K562 (cell line): ENCODE results near the gene XAB2. TPM values are rescaled to one million over a fixed set of nuclear protein-coding genes. Genes with fewer than 3 reads are reported as not detected.

Experiments
- ATAC-seq: fragments of 200-7000 bp; cut with Tn5 transposase; 3 replicates; pipeline ENCODE4 v1.9.1; 2020; ENCODE audit warnings: moderate library complexity
- BruUV-seq: library from RNA; stranded (reverse); fragments of 400-500 nt; replicated peaks from 2 replicates; lab custom pipeline; 2021; lab: Mats Ljungman, UMichigan
- CTCF ChIA-PET: fragments of 300-600 bp; formaldehyde crosslinking; extraction: SDS; loops from one replicate; lab custom pipeline; 2021; ENCODE audit warnings: low intra/inter-chr PET ratio; lab: Yijun Ruan, JAX
- POLR2A ChIA-PET: fragments of 300-600, 350-650 bp; sonication (Branson Sonifier 250); formaldehyde crosslinking; extraction: SDS; loops from one replicate; lab custom pipeline; 2021; ENCODE audit warnings: antibody characterized with exemption, inconsistent platforms; lab: Yijun Ruan, JAX
- DNase-seq, 4 experiments: peaks; one replicate each; pipeline versions ENCODE4 v3.0.0 to v3.0.0-alpha.2; 2011 to 2018; ENCODE audit warnings: low spot score in 3 of 4, mixed read lengths in 3 of 4; ENCODE audit errors: extremely low read depth in 1 of 4
- FAIRE-seq: peaks from 2 replicates; lab custom pipeline; 2011; peaks lifted over from hg19 to GRCh38; lab: Jason Lieb, UNC
- H2AFZ ChIP-seq: 2 replicates; pipeline ENCODE4 v1.6.0; 2011; ENCODE audit warnings: low read depth, low read length, control low read depth, inconsistent platforms
- H3K27ac ChIP-seq: fragments of 200-600 bp; 3 replicates; pipeline ENCODE4 v1.8.0; 2011; ENCODE audit warnings: low read depth, mild to moderate bottlenecking, control low read depth, inconsistent platforms, low read length, moderate library complexity, mixed read lengths; ENCODE audit errors: extremely low read depth
- H3K27me3 ChIP-seq, 2 experiments: fragments of 300-600 bp in 1 of 2; 2 replicates in 1 of 2; 3 replicates in 1 of 2; pipeline versions ENCODE4 v1.6.0 to v1.8.0; 2011; ENCODE audit warnings: inconsistent platforms in 2 of 2, low read length in 2 of 2, mild to moderate bottlenecking in 1 of 2, mixed read lengths in 1 of 2, moderate library complexity in 1 of 2; ENCODE audit not compliant: control insufficient read depth in 2 of 2, insufficient read depth in 2 of 2
- H3K36me3 ChIP-seq: fragments of 300-600 bp; 3 replicates; pipeline ENCODE4 v1.8.0; 2011; ENCODE audit warnings: mild to moderate bottlenecking, low read length, inconsistent platforms; ENCODE audit not compliant: control insufficient read depth, insufficient read depth
- H3K4me1 ChIP-seq, 2 experiments: fragments of 200-600 bp in 1 of 2; replicated peaks in 1 of 2; 2 replicates in 1 of 2; 3 replicates in 1 of 2; pipeline versions ENCODE4 v1.5.1 to v1.8.0; 2011; ENCODE audit warnings: inconsistent platforms in 2 of 2, low read length in 2 of 2, mild to moderate bottlenecking in 1 of 2, mixed read lengths in 1 of 2, moderate library complexity in 1 of 2; ENCODE audit not compliant: control insufficient read depth in 2 of 2, insufficient read depth in 2 of 2
- H3K4me2 ChIP-seq: 2 replicates; pipeline ENCODE4 v1.6.1; 2011; ENCODE audit warnings: low read length, control low read depth, inconsistent platforms, mixed read lengths; ENCODE audit not compliant: insufficient read depth
- H3K4me3 ChIP-seq: fragments of 200-600 bp; sonication (generic), shearing (Covaris generic); 2 replicates; pipeline ENCODE4 v1.5.1; 2016; ENCODE audit warnings: control low read depth, inconsistent platforms
- H3K79me2 ChIP-seq: fragments of 200-600 bp; 3 replicates; pipeline ENCODE4 v1.8.0; 2011; ENCODE audit warnings: low read length, inconsistent platforms; ENCODE audit not compliant: control insufficient read depth, insufficient read depth
- H3K9ac ChIP-seq, 2 experiments: 2 replicates each; pipeline versions ENCODE4 v1.6.0 to v1.6.1; 2011; ENCODE audit warnings: low read depth in 2 of 2, low read length in 2 of 2, control low read depth in 1 of 2, inconsistent platforms in 1 of 2, mild to moderate bottlenecking in 1 of 2, mixed read lengths in 1 of 2; ENCODE audit not compliant: insufficient read depth in 1 of 2
- H3K9me1 ChIP-seq: one replicate; pipeline ENCODE4 v1.6.0; 2011; ENCODE audit warnings: inconsistent platforms, mild to moderate bottlenecking, low read length, moderate library complexity; ENCODE audit not compliant: control insufficient read depth, insufficient read depth
- H3K9me3 ChIP-seq: replicated peaks from 2 replicates; pipeline ENCODE4 v1.5.1; 2011; ENCODE audit warnings: low read depth, low read length, inconsistent platforms; ENCODE audit not compliant: control insufficient read depth, insufficient read depth
- H4K20me1 ChIP-seq: replicated peaks from 2 replicates; pipeline ENCODE4 v1.6.1; 2011; ENCODE audit warnings: low read length, inconsistent platforms, mixed read lengths; ENCODE audit not compliant: control insufficient read depth, insufficient read depth
- GATAD2B ChIP-seq: fragments of 450-650 bp; IDR thresholded peaks from 2 replicates; pipeline ENCODE4 v1.6.1; 2017; ENCODE audit warnings: mild to moderate bottlenecking, borderline replicate concordance
- POLR2G ChIP-seq: fragments of 200-400 bp; formaldehyde crosslinking; IDR thresholded peaks from 2 replicates; pipeline ENCODE4 v1.6.1; 2017; ENCODE audit warnings: low read depth, mild to moderate bottlenecking, antibody characterized with exemption, low read length, moderate library complexity
- WGBS: fragments of 100-300 bp; shearing (Covaris generic); methylation state at CpG from one replicate; pipeline ENCODE4 v1.1.6; 2016; ENCODE audit warnings: low coverage, mixed read lengths; ENCODE audit not compliant: insufficient coverage; ENCODE audit errors: missing lambda C conversion rate; 5-methylcytosine and 5-hydroxymethylcytosine counted together
- in situ Hi-C: fragments of 300-500 bp; cut with MboI; formaldehyde crosslinking; loops from 4 replicates; pipeline ENCODE4 v1.15.0; 2018; ENCODE audit warnings: inconsistent platforms, mixed read lengths
- intact Hi-C: fragments of 100-400 bp; cut with micrococcal nuclease; formaldehyde crosslinking; loops from 2 replicates; pipeline ENCODE4 v1.14.2; 2022
- polyA plus RNA-seq, 8 experiments: library from polyadenylated mRNA; depleted of rRNA in 4 of 8; stranded (reverse) in 5 of 8; unstranded in 3 of 8; fragments of >200 nt; fragmentation: Nextera tagmentation in 2 of 8; fragmentation: Illumina TruSeq in 1 of 8; extraction: Ambion mirVana in 2 of 8; extraction: Trizol in 1 of 8; gene quantifications; 2 replicates each; pipeline versions ENCODE4 v1.2.1 to v1.2.3, GENCODE V29; 2011 to 2014; ENCODE audit warnings: inconsistent platforms in 1 of 8, missing spikeins in 1 of 8
- total RNA-seq, 7 experiments: library from RNA; depleted of rRNA in 6 of 7; stranded (reverse); fragments of >200 nt in 6 of 7; fragmentation: Illumina TruSeq in 2 of 7; extraction: Trizol in 2 of 7; gene quantifications; 2 replicates each; pipeline versions ENCODE4 v1.2.1 to v1.2.3, GENCODE V29; 2011 to 2021; ENCODE audit warnings: low replicate concordance in 1 of 7

The XAB2 gene
- total and polyA plus RNA-seq, 9 of the 15 experiments (the other 6 are each of a cell fraction or from before 2014, with no cell fraction given) = 0.21 to 58.3 (median 20.0) TPM

GRCh38 chr19:7620442-7621412, 8.6 kb downstream of the XAB2 start:
- H3K4me1 ChIP-seq = peaks cover 2 to 55% of the 10 kb centered on the region in 2 experiments; a peak in 4 of 5 replicates
- H3K36me3 ChIP-seq = peaks cover 57% of the 10 kb centered on the region; the same call in 2 of the 3 replicates
- WGBS = 94% methylated on average over 28 of the region's 57 CpGs
- H3K9ac ChIP-seq = no peak overlapping the region
- H3K4me3 ChIP-seq = no peak overlapping the region
- BruUV-seq = no TSS peak
- ChIA-PET CTCF (no interaction called here), POLR2A (interaction anchor here (0.6 to 1.0 kb wide), 2 partner anchors 9 to 946 kb away, joined by 3 to 4 read pairs; partner anchors contain the start of genes PET100 and XAB2)
- no peak for ATAC-seq
- no peaks in the 10 kb centered on the region for H3K9me3 ChIP-seq
- no peaks in the 10 kb centered on the region for H4K20me1 ChIP-seq
- intact Hi-C loops (no loop called here), in situ Hi-C loops (no loop called here)
- H3K9me1 ChIP-seq = no peaks in the 10 kb centered on the region
- H3K27ac ChIP-seq = no peak overlapping the region
- FAIRE-seq = no peak
- H3K79me2 ChIP-seq = no peaks in the 10 kb centered on the region
- no peak overlapping the region for H3K4me2 ChIP-seq
- TF ChIP-seq GATAD2B (no peak), POLR2G (peak; percentile 8)
- no peak overlapping the region for H2AFZ ChIP-seq
- H3K27me3 ChIP-seq = no peaks in the 10 kb centered on the region
- DNase-seq = no peak
